ENCODE measurements around the gene PPP1R3G. TPM values are rescaled to one million over a fixed set of nuclear protein-coding genes. Genes with fewer than 3 reads are reported as not detected.
"Not testable (repeated sequence)": the region's sequence is repeated elsewhere in the genome, so short reads cannot be mapped to it uniquely, and the experiment has no call there.

PPP1R3G gene
- total RNA-seq, 1 experiment from 2014 or later: 0.17 TPM

DNA sequence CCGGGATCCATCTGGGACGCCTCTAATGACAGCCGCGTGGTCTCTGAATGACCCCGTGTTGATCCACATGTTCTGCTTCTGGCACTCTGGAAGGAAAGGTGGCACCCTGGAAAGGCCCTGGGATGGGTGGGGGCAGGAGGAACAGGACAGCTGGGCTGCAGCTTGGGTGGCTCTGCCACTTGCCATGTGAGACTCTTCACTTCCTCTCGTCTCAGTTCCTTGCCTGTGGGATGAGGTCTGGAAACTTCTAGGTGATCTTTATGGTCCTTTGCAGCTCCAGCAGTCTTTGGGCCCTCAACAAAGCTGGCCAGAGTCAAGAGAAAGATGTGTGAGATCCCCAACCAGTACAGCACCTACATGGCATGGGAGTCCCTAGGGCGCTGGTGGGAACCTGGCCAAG, 26.5 kb downstream of the PPP1R3G start:
- no peak for DNase-seq
- Histone ChIP-seq H3K4me3 (ENCODE audit: insufficient read depth, low read depth, low read length) (no peak overlapping the region), H3K36me3 (replicated peaks; ENCODE audit: control insufficient read depth, insufficient read depth, low read length) (no peaks in the 10 kb centered on the region; the same call in 1 of the 2 replicates), H3K27me3 (ENCODE audit: control insufficient read depth, insufficient read depth, low read length) (no peaks in the 10 kb centered on the region)

DNA sequence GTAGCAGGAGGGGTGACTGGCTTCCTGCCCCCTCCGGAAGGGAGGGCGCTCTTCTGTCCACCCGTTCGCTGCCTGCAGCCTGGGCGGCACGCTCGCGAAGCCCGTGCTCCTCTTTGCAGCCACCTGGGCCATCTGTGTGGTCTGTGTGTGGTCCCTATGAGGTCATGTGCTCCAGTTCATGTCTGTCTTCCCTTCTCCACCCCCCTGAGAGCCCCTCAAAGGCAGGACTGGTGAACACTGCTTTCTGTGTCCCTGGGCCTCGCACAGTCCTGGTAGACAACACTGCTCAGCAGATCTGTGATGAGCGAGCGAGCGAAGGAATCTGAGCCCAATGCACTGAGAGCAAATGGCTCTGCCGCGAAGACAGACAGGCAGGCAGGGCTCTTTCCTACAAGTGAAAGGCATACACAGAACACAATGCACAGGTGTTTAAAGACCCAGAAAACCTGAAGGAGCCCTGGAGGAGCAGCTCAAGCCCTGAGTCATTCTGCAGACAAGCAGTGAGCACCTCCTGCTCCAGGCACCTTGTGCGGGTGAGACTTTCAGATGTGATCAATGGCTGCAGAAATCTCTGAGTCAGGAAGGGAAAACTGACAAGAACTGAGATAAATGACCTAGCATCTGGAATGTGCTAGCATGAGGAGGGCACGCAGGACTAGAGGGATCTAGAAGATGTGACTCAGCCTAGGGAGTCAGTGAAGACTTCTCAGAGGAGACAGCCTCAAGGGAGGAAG, 27.1 kb downstream of the PPP1R3G start:
- H3K4me3 ChIP-seq (ENCODE audit: insufficient read depth, low read depth, low read length): no peak overlapping the region
- no peak for DNase-seq
- H3K36me3 ChIP-seq (replicated peaks; ENCODE audit: control insufficient read depth, insufficient read depth, low read length): no peaks in the 10 kb centered on the region; the same call in 1 of the 2 replicates
- H3K27me3 ChIP-seq (ENCODE audit: control insufficient read depth, insufficient read depth, low read length): no peaks in the 10 kb centered on the region

DNA sequence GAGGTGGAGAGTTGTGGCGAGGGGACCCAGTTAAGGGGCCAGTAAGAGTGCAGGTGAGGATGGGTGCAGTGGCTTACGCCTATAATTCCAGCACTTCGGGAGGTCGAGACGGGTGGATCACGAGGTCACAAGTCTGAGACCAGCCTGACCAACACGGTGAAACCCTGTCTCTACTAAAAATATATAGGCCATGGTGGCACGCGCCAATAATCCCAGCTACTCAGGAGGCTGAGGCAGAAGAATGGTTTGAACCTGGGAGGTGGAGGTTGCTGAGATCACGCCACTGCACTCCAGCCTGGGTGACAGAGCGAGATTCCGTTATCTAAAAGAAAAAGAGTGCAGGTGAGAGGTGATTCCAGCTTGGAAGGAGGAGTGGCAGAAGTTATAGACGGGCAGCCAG, 28.0 kb downstream of the PPP1R3G start:
- no peak for DNase-seq
- Histone ChIP-seq H3K27me3 (ENCODE audit: control insufficient read depth, insufficient read depth, low read length) (no peaks in the 10 kb centered on the region), H3K36me3 (replicated peaks; ENCODE audit: control insufficient read depth, insufficient read depth, low read length) (no peaks in the 10 kb centered on the region; the same call in 1 of the 2 replicates), H3K4me3 (ENCODE audit: insufficient read depth, low read depth, low read length) (no peak overlapping the region)

DNA sequence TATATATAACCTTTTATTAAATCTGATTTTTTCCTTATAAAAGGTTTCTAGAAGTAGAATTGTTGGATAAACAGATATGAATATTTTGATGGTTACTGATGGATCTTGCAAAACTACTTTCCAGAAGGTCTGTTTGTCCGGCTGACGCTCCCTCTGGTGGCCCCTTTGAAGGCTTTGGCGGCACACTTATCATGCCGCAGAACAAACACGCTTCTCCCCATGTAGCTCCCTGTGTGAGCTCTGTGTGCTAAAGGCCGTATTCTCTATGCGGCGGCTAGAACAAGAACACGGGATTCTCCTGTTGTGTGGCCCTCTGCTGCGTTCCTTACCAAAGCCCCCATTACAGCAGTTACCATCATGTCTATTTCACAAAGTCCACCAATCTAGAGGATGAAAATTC, 30.0 kb downstream of the PPP1R3G start:
- Histone ChIP-seq H3K4me3 (ENCODE audit: insufficient read depth, low read depth, low read length) (no peak overlapping the region), H3K27me3 (ENCODE audit: control insufficient read depth, insufficient read depth, low read length) (no peaks in the 10 kb centered on the region), H3K36me3 (replicated peaks; ENCODE audit: control insufficient read depth, insufficient read depth, low read length) (no peaks in the 10 kb centered on the region)
- no peak for DNase-seq

DNA sequence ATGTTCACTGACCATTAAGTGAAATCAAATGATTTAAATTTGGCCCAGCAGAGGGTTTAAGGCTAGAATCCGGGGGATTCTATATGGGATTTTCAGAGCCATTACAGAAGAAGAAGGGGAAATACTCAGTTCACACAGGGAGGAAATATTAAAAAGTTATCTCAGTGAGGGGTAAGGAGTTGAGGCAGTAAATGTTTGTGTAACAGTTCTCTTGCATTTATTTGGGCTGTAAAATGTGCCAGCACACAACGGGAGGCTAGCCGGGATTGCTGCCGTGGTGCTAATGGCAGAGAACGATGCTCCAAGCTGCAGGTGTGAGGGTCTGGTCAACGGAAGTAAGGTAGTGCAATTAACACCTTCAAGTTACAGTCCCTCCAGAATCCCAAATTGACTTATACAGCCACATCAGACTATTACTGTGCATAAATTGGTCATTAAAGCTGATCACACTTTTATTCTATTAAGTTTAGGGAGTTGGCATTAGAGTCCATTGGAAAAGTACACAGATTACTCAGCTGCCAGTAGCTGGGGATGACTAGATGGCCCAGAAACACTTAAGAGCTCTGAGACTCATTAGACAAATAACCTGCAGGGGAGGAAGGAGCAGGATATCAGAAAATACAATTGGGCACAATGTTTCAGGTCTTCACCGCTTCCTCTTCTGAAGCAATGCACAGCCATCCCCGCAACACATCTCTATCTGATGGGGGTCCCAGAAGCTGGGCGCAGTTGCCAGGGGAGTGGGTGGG, 31.3 kb downstream of the PPP1R3G start:
- H3K36me3 ChIP-seq (replicated peaks; ENCODE audit: control insufficient read depth, insufficient read depth, low read length): no peaks in the 10 kb centered on the region

DNA sequence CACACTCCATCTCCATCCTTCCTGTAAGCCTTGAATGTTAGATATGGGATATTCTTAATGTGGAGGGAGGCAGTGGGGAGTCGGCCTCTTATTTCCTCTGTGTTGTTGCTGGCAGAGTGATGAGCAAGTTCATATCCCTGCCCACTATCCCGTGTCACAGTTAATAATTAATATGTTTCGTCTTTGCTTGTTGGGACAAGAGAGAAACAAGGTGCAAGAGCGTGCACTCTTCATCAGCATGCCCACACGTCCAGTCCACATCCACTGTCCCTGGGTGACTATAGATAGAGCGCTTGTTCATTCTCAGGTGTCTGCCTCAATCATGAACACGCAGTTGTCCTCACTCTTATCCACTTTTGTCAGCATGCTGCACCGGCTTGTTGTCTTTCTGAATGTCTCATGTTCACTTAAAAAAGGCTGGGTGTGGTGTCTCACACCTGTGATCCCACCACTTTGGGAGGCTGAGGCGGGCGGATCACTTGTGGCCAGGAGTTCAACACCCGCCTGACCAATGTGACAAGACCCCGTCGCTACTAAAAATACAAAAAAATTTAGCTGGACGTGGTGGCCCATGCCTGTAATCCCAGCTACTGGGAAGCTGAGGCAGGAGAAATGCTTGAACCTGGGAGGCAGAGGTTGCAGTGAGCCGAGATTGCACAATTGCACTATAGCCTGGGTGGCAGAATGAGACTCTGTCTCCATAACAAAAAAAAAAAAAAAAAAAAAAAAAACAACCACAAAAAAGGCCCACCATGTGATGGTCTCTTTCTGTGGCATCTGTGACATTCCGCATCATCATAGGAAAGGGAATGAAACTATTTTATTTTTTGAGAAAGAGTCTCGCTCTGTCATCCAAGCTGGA, 34.2 kb downstream of the PPP1R3G start:
- H3K4me3 ChIP-seq (ENCODE audit: insufficient read depth, low read depth, low read length): no peak overlapping the region
- DNase-seq: no peak

More for the DNA sequence above, 31.3 kb downstream of the PPP1R3G start:
- no peak for DNase-seq
- no peak overlapping the region for H3K4me3 ChIP-seq (ENCODE audit: insufficient read depth, low read depth, low read length)
- H3K27me3 ChIP-seq (ENCODE audit: control insufficient read depth, insufficient read depth, low read length): no peaks in the 10 kb centered on the region

DNA sequence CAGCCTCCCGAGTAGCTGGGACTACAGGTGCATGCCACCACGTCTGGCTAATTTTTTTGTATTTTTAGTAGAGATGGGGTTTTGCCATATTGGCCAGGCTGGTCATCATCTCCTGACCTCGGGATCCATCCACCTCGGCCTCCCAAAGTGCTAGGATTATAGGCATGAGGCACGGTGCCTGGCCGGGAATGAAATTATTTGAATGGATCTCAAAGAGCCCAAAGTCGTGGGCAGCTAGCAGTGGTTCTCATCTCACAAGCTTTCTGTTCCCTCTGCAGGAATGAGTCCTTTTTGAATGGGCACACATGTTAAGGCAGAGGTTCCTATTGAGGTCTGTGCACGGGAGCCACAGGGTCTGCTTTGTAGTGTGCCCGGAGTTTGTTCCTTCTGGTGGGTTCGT, 34.9 kb downstream of the PPP1R3G start:
- no peak for DNase-seq
- H3K27me3 ChIP-seq (ENCODE audit: control insufficient read depth, insufficient read depth, low read length): no peaks in the 10 kb centered on the region

More for the DNA sequence above, 34.2 kb downstream of the PPP1R3G start:
- Histone ChIP-seq H3K36me3 (replicated peaks; ENCODE audit: control insufficient read depth, insufficient read depth, low read length) (no peaks in the 10 kb centered on the region), H3K27me3 (ENCODE audit: control insufficient read depth, insufficient read depth, low read length) (no peaks in the 10 kb centered on the region)

DNA sequence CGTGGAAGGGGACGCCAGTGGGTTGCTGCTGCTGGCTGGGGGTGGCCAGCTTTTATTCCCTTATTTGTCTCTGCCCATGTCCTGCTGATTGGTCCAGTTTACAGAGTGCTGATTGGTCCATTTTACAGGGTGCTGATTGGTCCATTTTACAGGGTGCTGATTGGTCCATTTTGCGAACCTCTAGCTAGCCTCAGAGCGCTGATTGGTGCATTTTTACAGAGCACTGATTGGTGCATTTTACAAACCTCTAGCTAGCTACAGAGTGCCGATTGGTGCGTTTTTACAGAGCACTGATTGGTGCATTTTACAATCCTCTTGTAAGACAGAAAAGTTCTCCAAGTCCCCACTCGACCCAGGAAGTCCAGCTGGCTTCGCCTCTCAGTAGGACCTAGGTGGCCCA, 35.4 kb downstream of the PPP1R3G start:
- DNase-seq; H3K36me3 ChIP-seq (replicated peaks; ENCODE audit: control insufficient read depth, insufficient read depth, low read length); H3K27me3 ChIP-seq (ENCODE audit: control insufficient read depth, insufficient read depth, low read length); H3K4me3 ChIP-seq (ENCODE audit: insufficient read depth, low read depth, low read length): not testable (repeated sequence)

More for the DNA sequence above, 34.9 kb downstream of the PPP1R3G start:
- Histone ChIP-seq H3K4me3 (ENCODE audit: insufficient read depth, low read depth, low read length) (no peak overlapping the region), H3K36me3 (replicated peaks; ENCODE audit: control insufficient read depth, insufficient read depth, low read length) (no peaks in the 10 kb centered on the region)

DNA sequence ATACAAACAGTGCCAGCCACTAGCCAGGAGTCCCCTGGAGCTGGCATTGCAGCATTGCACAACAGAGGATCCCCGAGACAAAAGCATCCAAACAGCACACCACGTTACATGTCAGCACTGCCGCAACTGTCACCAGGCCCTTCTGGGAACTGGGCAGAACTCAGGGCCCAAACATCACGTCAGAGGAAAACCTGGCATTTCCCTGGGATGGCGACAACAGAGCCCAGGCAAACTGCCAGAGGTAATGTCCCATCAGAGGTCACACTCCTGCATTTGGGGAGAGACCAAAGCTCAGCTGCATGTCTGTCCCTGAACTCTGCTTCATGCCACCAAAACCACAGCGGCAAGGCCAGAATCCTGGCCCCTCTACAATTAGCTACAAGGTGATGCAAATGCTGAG, 36.3 kb downstream of the PPP1R3G start:
- no peak for DNase-seq
- no peaks in the 10 kb centered on the region for H3K36me3 ChIP-seq (replicated peaks; ENCODE audit: control insufficient read depth, insufficient read depth, low read length)
- no peaks in the 10 kb centered on the region for H3K27me3 ChIP-seq (ENCODE audit: control insufficient read depth, insufficient read depth, low read length)
- no peak overlapping the region for H3K4me3 ChIP-seq (ENCODE audit: insufficient read depth, low read depth, low read length)

DNA sequence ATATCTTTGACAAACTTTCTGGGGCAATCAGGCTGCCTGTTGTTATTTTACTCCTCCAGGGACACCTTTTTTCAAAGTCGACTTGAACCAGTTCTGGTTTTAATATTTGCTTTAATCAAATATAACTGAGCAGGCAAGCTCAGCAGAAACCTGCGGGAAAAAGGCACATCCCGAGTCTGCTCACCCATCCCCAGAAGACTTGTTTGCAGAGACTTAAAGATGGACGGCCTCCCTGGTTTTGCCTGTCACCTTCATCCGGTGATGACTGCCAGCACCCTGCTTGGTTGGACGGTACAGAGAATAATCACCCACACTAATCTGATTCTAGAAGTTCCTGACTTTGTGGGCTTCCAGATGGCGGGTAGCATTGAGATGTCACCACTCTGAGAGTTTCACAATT, 36.8 kb downstream of the PPP1R3G start:
- H3K36me3 ChIP-seq (replicated peaks; ENCODE audit: control insufficient read depth, insufficient read depth, low read length): no peaks in the 10 kb centered on the region
- no peak for DNase-seq
- H3K4me3 ChIP-seq (ENCODE audit: insufficient read depth, low read depth, low read length): no peak overlapping the region
- no peaks in the 10 kb centered on the region for H3K27me3 ChIP-seq (ENCODE audit: control insufficient read depth, insufficient read depth, low read length)

DNA sequence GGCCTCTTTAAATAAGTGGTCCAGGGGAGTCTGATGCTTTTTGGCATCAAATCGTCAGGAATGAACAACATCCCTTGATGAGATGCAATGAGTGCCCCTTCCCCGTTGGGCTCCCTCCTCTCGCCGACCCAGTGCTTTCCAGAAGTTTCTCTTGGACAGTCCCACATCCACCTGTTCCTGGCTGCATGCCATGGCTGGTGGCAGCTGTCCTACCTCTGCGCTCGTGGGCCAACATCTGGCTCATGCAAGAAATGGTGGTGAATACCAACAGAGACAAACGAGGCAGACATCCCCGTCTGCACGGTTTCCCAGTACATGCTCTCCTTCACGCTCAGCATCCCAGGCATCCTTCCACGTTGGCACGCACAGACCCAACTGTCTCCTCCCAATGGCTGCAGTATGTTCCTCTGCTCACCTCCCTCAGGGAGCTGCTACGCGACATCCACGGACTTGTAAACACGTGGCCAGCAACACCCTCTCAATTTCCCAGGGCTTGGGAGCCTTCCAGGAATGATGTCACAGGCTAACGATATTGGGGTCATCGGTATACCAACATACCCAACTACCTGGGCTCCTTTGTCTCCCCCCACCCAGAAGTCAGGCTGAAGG, 37.5 kb downstream of the PPP1R3G start:
- H3K4me3 ChIP-seq (ENCODE audit: insufficient read depth, low read depth, low read length): no peak overlapping the region
- H3K36me3 ChIP-seq (replicated peaks; ENCODE audit: control insufficient read depth, insufficient read depth, low read length): no peaks in the 10 kb centered on the region
- no peak for DNase-seq
- no peaks in the 10 kb centered on the region for H3K27me3 ChIP-seq (ENCODE audit: control insufficient read depth, insufficient read depth, low read length)

DNA sequence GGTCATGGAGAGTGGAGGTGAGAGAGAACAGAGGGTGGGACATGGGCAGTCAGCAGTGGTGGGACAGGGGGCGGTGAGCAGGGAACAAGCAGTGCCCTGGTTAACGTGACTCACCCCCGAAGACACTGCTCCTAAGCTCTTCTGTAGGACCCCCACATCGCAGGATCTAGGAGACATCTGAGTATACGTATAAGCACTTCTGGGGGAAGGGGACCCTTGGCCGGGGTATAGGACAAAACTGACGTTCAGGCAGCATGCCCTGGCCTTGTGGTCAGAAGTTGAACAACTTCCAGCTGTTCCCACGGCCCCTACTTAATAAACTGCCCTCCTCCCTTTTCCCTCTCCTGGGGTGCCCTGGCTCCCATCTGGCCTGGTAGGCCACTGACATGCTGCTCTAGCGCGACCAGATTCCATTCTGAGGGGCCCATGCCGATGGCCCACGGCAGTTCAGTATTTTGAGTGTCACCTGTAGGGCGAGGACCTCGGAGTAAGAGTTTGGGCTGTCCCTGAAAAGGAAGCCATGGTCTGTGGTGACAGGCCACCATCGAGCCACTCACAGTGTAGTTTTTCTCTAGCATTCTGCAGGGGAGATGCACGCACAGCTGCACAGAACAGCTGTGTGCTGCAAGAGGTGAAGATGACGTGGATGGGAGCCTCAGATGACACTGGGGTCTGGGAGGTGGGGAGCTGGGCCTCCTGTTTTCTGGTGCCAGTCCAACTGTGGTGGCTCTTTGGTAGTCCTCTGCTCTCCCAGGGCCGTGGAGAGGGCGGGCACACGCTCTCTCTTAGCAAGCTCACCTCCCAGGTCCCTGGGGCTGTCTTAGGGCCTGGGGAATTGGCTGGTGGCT, 38.4 kb downstream of the PPP1R3G start:
- DNase-seq: no peak
- H3K4me3 ChIP-seq (ENCODE audit: insufficient read depth, low read depth, low read length): no peak overlapping the region
- H3K27me3 ChIP-seq (ENCODE audit: control insufficient read depth, insufficient read depth, low read length): no peaks in the 10 kb centered on the region
- no peaks in the 10 kb centered on the region for H3K36me3 ChIP-seq (replicated peaks; ENCODE audit: control insufficient read depth, insufficient read depth, low read length)

DNA sequence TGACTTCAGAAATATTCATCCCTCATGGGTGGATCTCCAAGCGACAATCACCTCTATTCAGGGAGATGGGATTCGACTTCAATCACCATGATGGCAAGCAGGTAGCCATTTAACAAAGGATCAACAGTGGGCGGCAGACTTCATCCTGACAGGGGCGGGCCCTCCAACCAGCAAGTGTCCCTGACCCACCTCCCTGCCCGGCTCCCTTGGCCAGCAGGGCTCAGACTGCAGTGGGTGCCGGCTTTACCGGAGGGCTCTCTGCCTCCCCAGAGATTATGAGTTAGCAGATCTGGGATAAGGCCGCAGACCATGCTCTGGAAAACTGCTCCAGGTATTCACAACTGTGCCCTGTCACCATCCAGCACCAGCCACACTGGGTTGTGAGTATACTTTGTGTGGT, 39.4 kb downstream of the PPP1R3G start:
- no peaks in the 10 kb centered on the region for H3K27me3 ChIP-seq (ENCODE audit: control insufficient read depth, insufficient read depth, low read length)
- DNase-seq: no peak
- H3K4me3 ChIP-seq (ENCODE audit: insufficient read depth, low read depth, low read length): no peak overlapping the region
- no peaks in the 10 kb centered on the region for H3K36me3 ChIP-seq (replicated peaks; ENCODE audit: control insufficient read depth, insufficient read depth, low read length)
